ENCODE measurements around the gene LEF1.

LEF1 gene

DNA sequence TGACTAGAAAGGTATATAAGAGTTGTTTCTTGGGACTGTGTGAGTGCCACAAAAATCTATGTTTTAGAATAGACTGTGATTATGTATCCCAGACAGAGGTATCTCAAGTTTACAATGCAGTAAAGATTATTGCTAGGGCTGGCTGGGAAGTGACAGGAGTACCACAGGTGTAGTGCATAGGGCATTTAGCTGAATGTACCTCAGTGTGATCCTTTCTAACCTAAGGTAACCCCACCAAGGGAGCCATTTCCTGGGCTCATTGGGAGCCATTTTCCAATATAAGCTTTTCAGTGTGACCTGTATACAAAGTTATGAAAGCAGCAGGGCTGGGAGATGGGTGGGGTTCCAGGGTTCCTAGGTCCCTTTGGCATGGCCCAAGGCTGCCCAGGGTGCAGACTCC lies 6.1 kb upstream of the LEF1 start:
- DNase-seq: no peak

DNA sequence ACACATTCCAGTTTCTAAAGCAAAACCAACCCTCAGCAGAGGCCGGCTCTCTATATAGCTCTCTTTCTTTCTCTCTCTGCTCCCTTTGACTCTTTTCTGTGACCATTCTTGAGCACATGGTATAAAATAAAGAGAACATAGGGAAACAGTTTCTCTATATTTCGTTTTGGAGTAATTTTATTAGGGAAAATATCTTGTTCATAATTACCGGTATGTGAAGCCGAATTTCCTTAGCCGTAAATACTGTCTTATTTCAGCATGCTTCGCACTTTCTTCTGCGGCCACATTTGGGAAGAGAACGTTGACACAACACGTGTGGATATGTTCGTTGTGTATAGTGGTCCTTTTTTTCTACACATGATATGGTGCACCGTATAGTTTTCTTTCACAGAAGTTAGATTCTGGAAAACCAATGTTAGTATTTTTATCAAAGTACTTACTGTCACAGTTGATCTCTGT lies 4.9 kb upstream of the LEF1 start:
- DNase-seq: no peak

DNA sequence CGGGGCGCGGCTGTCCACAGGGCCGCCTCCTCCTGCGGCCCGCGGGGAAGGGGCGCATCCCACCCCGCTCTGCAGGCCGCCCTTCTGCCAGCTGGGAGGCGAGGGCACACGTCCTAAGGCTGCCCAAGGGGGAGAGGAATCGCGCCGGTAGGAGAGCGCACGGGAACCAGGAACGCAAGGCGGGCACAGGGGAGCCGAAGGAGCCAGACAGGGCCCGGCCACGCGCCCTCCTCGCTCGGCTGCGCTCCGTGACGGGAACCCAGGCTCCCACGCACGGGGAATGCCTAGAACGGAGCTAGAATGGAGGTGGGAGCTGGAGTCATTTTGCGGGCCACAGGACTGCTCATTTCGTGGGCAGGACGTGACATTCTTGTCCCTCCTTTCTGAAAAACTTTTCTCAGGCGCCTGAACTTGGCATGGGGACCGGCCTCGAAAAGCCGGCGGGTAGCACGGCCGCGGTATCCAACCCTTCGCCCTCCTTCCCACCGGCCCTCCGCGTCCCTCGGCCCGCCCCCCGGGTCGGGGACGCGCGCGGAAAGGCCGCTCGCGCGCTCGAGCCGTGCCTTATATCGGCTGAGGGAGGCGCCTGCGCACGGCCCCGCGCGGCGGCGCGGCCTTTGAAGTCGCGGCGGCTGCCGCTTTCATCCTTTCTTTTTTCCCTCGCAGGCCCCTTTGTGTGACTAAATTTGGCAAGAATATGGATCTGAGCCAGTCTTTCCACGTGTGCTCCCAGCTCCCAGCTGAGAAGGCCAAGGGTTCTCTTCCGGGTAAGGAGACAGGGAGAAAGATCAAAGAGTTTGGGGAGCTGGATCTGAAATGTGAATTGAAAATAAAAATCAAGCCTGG lies 4.2 kb upstream of the LEF1 start:
- DNase-seq: peak; percentile 73

DNA sequence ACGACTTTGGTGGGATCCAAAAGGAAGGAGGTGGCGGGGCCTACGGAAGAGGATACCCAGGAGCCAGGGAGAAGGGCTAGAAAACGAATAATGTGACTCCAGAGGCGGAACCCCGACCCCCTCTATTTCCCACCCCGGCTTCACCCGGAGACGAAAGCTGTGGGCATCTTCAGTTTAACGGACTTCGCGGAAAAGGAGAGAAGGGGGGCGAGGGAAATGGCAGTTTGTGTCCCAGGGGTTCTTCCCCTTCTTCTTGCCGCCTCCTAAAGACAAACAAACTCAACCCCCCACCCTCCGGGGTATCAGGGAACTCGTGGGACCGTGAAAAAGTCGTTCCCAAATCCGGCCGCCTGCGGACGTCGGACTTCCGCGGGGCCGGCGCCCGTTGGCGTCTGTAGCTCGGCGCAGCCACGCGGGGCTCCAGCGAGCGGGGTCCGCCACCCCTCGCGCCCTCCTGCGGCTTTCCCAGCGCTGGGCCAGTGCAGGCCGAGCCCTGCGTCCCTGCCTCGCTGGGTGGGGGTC lies 3.6 kb upstream of the LEF1 start:
- DNase-seq: peak; percentile 39

DNA sequence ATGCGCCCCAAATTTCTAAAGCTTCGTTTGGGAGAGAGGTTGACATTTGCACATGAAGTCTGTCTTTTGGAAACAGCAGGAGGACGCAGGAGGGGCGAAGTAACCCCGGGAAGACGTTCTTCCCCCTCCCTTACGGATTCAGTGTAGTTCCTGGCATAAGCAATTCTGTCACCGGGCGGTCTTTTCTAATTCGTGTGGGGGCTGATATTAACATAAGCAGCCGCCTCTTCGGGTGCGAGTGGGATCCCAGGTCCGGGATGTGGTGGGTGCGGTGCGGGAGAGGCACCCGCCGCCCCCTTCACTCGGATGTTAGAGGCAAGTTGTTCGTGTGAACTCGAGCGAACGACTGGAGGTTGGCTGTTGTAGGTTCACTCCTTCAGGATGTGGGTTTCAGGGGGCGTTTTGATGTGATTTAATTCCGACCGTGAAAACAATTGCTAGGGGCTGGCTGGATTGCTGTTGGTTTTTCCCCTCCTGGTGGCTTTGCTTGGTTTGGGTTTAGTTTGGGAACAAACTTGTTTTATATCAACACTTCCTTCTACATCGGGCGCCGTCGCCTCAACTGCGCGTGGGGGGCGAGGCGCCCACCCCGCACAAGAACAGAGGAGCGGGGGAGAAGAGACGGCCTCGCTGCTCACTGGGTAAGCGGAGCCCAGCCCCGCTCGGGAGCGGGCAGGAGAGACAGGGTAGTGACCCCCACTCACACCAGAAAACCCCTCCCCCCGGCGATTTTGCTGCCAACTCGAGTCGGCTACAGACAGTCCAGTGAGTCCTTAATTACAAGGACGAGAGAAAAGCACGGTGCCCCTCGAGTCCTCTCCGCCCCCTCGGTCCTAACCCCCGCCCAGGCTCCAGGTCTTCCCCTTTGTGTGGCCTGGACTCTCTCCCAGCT lies 2.9 kb upstream of the LEF1 start:
- DNase-seq: peak; percentile 53

DNA sequence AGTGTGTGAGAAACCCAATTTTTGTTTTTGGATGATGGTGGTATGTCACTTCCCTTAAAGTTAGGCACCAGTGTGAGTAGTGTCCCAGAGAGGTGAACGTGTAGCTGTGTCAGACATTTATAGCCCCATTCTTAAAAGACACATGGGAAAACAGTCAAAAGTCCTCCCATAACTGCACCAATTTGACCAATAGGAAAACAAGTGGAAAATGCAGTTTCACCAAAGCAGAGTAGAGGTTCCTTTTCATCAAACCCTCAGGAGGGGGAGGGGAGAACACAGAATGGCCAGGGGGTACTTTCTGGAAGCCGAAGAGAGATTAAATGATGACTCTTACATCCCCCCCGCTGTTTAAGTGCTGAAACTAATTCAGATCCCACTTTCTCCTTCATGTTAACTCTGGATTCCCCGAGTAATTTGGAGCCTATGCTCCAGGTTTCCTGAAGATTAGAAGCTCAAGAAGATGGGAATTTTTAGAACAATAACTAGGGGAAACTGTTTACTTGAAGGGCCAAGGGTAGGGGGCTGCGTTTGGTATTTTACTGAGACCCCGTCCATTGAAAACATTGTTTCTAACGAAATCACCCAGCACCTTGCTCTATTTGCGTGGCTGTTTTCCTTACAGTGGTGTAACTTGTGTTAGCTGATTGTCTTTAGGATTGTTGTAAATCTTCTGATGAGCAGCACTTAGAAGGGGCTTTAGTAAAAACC lies 2.1 kb upstream of the LEF1 start:
- DNase-seq: no peak

DNA sequence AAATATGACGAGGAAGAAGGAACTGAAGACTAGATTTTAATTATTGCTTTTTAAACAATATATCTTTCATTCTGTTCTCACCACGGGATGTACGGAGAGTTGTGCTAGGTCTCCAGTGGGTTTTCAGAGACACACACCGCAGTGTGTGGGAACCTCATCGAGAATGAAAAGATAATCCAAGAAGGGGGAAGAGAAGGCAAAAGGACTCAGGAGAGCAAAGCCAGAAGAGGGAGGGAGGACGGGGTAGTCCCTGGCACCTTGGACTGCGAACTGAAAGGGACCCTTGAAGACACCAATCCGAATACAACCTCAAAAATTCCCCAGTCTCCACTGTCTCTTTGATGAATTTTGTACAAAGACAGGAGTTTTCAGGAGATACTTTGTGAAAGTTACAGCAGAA lies 932 bp upstream of the LEF1 start:
- DNase-seq: no peak

DNA sequence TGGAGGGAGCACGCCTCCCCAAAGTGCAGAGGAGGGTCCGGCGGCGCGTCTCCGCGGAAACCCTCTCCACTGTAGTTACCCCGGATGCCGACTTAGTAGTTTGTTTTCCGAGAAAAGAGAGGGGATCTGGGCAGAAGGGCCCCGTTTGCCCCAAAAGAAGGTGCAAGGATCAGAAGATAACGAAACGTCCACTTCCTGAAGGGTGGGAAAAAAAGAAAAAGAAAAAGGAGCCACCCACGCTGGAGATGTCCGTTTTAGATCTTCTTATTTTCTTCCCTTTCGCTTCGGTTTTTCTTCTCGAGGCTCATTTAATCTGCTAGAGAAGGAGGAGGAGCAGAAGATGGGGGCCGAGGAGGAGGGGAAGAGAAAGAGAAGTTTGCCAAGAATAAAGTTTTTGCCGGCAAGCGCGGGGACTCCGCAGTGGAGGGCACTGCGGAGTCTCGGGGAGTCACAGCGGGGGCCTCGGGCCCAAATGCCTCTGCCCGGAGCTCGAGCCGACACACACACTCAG lies 517 bp downstream of the LEF1 start:
- peak; percentile 37 for DNase-seq

DNA sequence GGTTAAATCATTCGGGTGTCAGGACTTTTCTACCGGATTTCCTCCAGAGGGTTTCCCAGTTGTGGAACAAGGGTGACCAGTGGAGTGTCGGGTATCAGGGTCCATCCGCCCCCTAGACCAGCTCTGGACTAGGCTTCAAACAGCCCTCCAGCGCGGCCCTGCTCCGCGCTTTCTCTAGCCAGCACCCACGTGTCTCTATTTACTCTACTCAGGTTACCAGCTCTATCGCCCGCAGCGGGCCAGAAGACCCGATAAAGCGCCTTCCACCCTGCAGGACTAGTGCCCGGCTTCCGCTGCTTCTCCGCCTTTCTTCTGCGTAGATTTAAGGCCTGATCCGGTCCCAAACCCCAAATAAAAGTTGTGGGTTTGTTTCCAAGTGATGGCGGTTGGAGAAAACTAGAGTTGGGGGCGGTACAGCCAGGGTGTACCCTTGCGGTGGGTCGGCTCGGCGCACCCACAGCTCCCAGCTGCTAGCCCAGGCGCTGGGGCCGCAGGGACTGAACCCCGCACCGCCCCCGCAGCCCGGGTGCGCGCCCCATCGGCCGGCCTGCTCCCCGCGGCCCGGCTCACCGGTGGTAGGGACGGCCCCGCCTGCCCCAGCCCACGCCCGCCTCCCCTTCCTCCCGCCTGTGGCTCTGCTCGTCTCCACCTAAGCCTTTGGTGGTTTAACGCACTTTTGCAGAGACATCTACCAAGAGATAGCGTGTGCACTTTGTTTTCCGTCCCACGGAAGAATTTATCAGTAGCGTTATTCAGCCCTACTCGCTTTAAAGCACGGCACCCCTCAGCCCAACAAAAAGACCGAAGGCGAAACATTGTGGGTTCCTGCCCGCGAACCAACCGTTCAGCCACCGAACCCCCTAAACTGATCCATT lies 2.1 kb downstream of the LEF1 start:
- peak; percentile 72 for DNase-seq

DNA sequence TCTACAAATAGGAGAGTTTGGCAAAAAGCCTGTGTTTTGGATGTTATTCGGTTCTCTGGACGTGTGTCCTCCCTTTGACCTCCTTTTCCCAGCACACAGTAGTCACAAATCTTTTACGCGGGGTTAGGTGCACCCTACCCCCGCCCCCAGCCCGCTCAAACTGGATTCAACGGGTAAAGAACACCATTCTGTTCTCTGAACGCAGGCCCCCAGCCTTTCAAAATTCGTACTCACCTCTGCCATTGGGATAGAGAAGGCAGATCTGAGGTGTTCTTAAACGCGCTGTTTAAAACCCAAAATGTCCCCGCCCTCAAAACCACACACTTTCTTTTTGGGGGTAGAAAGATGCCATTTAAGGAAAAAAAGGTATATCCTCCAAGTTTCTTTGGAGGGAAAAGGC lies 2.7 kb downstream of the LEF1 start:
- DNase-seq: peak; percentile 43

DNA sequence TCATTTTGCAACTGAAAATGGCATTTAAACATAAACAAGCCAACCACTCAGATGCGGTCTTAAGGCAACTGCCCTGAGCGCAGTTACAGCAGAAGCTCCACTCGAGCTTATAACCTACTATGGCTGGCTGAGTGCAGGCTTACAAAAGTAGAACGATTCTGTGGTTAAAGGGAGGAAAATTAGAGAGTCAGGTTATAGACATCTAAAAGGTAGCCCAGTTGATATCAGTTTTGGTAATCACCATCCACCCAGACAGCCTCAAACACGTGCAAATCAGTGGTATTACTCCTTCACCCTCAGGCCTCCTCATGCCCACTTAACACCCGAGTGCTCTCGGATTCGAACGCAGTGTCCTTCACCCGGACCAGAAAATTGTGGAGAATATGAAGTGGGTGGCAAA lies 3.1 kb downstream of the LEF1 start:
- DNase-seq: no peak

DNA sequence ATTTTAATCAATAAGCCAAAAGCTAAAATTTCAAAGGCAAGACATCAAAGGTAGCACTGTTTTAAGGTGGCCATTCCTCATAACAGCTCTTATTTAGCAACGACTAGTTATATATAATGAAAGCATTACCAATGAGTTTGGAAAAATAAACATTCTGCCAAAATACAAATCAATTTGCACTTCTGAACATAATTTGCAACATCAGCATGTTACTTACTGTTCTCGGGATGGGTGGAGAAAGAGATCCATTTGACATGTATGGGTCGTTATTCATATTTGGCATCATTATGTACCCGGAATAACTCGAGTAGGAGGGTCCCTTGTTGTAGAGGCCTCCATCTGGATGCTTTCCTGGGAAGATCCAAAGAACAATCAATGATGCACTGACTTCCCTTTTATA lies 5.4 kb downstream of the LEF1 start:
- DNase-seq: no peak

DNA sequence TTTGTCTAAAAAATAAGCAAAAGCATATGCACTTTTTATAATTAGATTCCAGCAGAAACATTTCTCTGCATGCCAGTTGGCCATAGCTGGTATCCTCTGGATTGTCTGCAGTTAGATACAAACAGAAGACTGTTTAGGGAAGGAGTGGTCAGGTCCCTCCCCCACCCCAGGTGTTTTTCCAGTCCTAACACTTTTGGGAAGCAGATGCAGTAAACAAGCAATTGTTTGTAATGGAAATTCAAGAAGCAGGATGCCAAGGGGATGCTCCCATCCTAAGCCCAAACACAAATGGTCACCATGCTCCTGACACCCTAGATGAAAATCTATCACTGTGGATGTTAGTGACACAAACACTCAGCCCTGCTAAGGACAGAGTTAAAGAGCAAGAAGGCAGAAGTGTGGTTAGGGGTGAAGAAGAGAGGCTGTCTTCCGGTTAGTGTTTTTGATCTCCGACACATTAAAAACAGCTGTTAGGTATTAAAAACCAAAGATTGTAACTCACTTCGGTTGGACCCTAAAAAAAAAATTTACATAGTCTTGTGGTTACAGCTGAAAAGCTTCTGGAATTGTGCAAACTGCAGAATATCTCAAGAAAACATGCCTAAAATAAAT lies 7.9 kb downstream of the LEF1 start:
- no peak for DNase-seq

DNA sequence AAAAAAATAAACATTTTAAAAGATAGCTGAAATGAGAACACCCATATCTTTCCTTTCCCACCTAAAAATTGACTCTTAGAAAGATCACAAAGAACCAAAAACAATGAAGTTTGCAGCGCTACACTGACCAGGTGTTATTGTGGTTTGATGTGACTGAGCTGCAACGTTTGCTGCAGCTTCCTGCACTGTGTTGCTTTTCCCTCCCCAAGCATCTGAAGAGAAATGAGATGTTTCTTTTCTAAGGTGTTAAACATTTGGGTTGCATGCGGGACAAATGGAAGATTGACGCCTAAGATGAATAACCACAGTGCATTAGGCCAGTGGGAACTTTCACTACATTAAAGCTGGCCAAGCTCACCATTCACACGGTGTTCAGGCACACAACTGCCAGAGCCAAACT lies 8.9 kb downstream of the LEF1 start:
- DNase-seq: no peak

DNA sequence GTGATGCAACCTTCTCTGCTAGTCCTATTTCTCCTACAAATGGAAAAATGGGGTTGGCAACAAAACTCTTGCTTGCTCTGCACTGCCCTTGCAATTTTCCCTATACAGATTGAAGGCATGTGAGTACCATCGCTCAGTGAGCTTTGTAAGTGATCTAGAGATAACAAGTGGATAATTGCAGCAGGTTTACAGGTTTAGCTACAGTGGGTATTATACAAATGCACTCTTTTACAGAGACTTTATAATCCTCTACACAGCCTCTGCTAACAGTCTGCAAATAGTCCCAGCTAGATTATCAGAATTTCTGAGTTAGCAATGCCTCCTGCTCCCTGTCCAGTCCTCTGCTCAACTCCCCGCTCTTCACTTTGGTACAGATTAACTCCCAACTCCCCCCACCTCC lies 11.1 kb downstream of the LEF1 start:
- no peak for DNase-seq

DNA sequence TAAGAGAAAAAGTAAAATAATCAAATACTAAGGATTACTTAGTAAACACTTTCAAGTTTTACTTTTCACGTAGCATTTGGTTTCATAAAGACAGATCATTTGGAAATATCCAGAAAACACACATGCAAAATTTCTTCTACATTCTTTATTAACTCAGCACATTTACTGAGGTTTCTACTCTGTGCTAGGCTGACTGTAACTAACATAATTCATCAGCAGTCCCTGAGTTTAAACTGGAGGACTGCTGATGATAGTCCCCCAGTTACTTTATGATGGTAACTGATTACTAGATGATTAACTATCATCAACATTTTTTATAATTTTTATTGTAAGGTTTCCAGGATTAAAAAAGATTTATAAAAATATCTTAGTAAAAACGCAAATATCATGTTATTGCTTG lies 12.3 kb downstream of the LEF1 start:
- no peak for DNase-seq

DNA sequence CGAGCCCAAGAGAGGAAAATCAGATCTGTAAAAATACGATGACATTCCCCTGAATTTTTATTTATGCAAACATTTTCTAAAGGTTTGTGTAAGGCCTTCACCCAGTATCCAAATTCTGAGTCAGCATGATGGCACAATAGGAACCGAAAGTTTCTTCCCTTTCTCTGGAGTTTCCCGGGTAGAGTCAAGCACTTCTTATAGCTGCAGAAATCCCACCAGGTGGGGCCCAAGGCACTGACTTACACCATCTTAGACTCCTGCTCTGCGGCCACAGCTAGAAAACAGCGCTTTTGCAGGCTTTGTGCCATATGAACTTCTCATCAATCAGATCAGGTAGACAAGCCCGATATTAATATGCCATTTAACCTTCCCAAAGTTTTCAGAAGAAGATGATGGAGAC lies 13.4 kb downstream of the LEF1 start:
- DNase-seq: peak; percentile 30

DNA sequence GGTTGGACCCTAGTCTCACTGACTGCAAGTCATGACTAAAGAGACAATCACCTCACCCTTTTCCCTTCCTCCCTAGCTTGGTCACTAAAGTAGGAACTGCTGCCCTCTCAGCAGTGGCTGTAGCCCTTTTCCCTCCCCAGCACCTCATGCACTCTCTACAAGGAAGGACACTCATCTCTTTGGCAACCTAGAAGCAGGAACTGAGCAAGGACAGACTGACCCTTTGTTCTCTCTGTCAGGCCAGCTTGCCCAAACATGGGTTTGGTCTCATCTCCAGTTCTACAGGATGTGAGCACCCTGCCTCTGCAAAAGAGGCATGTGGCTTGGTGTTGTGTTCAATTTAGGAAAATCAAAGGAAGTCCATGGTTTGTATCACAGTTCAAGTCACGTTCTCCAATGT lies 15.8 kb downstream of the LEF1 start:
- DNase-seq: no peak

DNA sequence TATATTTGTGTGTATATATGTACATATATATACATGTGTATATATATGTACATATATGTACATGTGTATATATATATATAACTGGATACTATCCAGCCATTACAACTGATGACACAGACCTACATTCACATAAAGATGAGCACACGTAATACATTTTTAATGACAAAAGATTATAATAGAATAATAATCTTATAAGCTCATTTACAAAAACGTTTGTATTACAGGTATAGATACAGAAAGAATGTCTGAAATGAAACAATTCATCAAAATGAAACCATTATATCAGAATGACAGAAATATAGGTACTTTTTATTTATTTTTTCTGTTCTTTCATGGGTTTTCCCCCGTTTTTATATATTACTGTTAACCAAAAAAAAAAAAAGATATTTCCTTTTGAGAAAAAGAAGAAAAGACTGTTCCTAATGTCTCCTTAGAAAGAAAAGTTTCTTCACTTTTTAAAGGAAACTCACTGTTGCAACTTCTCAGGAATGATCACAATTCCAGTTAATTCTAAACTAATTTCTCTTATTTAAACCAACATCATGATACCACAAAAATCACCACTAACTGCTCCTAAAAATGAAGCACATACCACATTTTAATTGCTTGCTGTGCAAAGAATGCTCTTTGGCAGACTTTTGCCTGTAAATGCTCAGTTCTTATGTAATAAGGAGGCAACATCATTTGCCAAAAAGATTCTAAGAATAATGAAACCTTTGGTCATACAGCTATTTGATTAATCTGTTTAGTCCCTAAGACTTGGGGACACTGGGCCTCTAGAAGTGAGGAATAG lies 18.9 kb downstream of the LEF1 start:
- DNase-seq: no peak

DNA sequence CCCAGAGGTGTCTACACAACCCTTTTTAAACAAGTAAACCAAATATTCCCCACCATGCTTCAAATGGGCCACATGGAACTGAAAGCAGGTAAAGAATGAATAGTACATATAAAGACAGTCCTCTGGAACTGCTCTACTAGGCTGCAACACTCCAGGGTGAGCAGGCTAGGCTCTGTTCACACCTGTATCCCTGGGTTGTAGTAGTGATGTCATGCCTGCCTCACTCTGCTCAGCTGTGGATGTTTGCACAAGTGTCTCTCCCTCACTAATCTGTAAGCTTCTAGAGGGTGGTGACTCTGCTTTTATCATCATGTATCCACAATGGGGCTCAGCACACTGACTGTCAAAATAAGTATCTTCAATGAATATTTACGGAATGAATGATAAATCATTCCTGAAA lies 20.4 kb downstream of the LEF1 start:
- no peak for DNase-seq

DNA sequence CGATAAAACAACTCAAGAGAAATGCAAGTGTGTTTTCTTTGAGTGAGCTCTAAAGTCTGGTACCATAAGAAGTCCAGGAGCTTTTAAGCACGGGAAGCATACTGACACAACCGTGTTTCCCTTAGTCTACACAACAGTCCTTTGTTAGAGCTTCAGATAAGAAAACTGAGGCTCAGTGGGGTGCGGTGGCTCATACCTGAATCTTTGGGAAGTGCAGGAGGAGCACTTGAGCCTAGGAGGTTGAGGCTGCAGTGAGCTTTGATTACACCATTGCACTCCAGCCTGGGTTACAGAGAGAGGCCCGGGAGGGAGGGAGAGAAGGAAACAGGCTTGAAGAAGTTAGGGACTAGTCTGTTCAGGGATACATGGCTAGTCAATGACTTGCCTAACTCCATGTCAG lies 21.9 kb downstream of the LEF1 start:
- DNase-seq: no peak

Measured in stimulated activated CD4-positive, alpha-beta T cell treated with anti-CD3 and anti-CD28 coated beads, Interleukin-12 subunit alpha, Interleukin-12 subunit beta, amount 100 ng/mL, for 4 hours (primary cell).